Esophagus squamous epithelium (tissue), 4 donors: ENCODE measurements around the gene CHD6.

ENCODE experiments used
- POLR2A ChIP-seq, 4 donors: fragments of 450-650 bp; IDR thresholded peaks; one replicate each; pipeline ENCODE4 v1.6.1; 2017; ENCODE audit warnings: antibody characterized with exemption in 4 of 4, mild to moderate bottlenecking in 4 of 4, moderate library complexity in 3 of 4
- TF ChIP-seq, protein P1 (sequence below), 6 experiments: fragments of 450-650 bp in 4 of 6; fragments of 200-600 bp in 2 of 6; sonication (generic) in 2 of 6; IDR thresholded peaks; one replicate each; pipeline ENCODE4 v1.5.1; 2016 to 2019; ENCODE audit warnings: antibody characterized with exemption in 6 of 6, mild to moderate bottlenecking in 4 of 6, moderate library complexity in 4 of 6

DNA sequence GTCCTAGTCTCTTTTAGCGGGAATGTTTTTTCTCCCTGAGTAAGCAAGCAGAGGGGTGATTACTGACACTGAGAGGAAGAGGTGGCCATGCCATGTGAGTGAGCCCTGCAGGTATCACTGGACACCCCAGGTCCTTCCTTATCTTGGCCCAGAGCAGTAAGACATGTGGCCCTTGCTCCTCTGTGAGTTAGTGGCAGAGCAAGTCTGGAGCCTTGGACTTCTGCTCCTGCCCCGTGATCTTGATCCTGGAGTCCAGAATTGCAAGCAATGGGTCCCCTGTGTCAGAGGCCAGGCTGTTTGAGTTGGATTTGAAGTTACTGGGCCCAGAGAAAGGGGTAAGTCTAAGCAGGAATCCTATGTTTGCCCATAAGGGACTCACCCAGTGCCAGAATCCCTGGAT lies 159.4 kb downstream of the CHD6 start:
- TF ChIP-seq, protein P1, sequence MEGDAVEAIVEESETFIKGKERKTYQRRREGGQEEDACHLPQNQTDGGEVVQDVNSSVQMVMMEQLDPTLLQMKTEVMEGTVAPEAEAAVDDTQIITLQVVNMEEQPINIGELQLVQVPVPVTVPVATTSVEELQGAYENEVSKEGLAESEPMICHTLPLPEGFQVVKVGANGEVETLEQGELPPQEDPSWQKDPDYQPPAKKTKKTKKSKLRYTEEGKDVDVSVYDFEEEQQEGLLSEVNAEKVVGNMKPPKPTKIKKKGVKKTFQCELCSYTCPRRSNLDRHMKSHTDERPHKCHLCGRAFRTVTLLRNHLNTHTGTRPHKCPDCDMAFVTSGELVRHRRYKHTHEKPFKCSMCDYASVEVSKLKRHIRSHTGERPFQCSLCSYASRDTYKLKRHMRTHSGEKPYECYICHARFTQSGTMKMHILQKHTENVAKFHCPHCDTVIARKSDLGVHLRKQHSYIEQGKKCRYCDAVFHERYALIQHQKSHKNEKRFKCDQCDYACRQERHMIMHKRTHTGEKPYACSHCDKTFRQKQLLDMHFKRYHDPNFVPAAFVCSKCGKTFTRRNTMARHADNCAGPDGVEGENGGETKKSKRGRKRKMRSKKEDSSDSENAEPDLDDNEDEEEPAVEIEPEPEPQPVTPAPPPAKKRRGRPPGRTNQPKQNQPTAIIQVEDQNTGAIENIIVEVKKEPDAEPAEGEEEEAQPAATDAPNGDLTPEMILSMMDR (IDR thresholded peaks at IDR 0.05): no peak
- no peak for TF ChIP-seq POLR2A (IDR thresholded peaks at IDR 0.05)
